GM12864 (cell line): ENCODE results near the gene IMP4.
A peak's percentile ranks its signal among the peaks of the same experiment; 100 is the strongest.

Experiments used
- DNase-seq: peaks from one replicate; pipeline ENCODE4 v3.0.0-alpha.2; 2011; ENCODE audit warnings: low read depth
- H3K4me3 ChIP-seq: 2 replicates; pipeline ENCODE4 v1.5.1; 2011; ENCODE audit warnings: mild to moderate bottlenecking, low read depth, low read length, control low read depth
- CTCF ChIP-seq: IDR thresholded peaks from 2 replicates; pipeline ENCODE4 v1.5.1; 2011; ENCODE audit warnings: low read depth, mild to moderate bottlenecking, moderate library complexity, low read length, control low read depth, inconsistent platforms; ENCODE audit errors: missing control alignments

IMP4 gene

GRCh38 chr2:130336877-130337734 is 5.6 kb upstream of the IMP4 start:
- DNase-seq: peak; percentile 45
- peak overlapping the region; percentile 27 for H3K4me3 ChIP-seq
- TF ChIP-seq CTCF: no peak

GRCh38 chr2:130337735-130338325 is 4.9 kb upstream of the IMP4 start:
- no peak for TF ChIP-seq CTCF
- no peak overlapping the region for H3K4me3 ChIP-seq
- no peak for DNase-seq

GRCh38 chr2:130338793-130339345 is 3.8 kb upstream of the IMP4 start:
- no peak for TF ChIP-seq CTCF
- H3K4me3 ChIP-seq: no peak overlapping the region
- DNase-seq: no peak

- H3K4me3 ChIP-seq: no peak overlapping the region
- no peak for DNase-seq
- TF ChIP-seq CTCF: no peak
Observed at GRCh38 chr2:130339885-130340745, 2.6 kb upstream of the IMP4 start.

- peak overlapping the region; percentile 67 for H3K4me3 ChIP-seq
- no peak for TF ChIP-seq CTCF
- no peak for DNase-seq
Observed at GRCh38 chr2:130341562-130342019, 1.1 kb upstream of the IMP4 start.

- peak overlapping the region; percentile 67 for H3K4me3 ChIP-seq
- no peak for TF ChIP-seq CTCF
- DNase-seq: peak; percentile 88
Observed at GRCh38 chr2:130342020-130342532, 621 bp upstream of the IMP4 start.
